Muscle layer of colon (tissue), 2 donors: Measurements from ENCODE around the gene CA7.
"Not testable (repeated sequence)": the region's sequence is repeated elsewhere in the genome, so short reads cannot be mapped to it uniquely, and the experiment has no call there.

Experiments used
- H3K27ac ChIP-seq: one replicate; pipeline ENCODE4 v1.7.0; 2013; ENCODE audit warnings: low read depth, mild to moderate bottlenecking, low read length, moderate library complexity
- H3K27me3 ChIP-seq, 2 donors: one replicate each; pipeline ENCODE4 v1.7.0; 2013; ENCODE audit warnings: low read length in 2 of 2, mild to moderate bottlenecking in 2 of 2; ENCODE audit not compliant: insufficient read depth in 2 of 2, control insufficient read depth in 1 of 2
- H3K36me3 ChIP-seq: one replicate; pipeline ENCODE4 v1.7.0; 2013; ENCODE audit warnings: mild to moderate bottlenecking, low read length; ENCODE audit not compliant: insufficient read depth
- H3K4me1 ChIP-seq: one replicate; pipeline ENCODE4 v1.7.0; 2013; ENCODE audit warnings: mild to moderate bottlenecking, low read length; ENCODE audit not compliant: insufficient read depth
- H3K4me3 ChIP-seq, 2 donors: one replicate each; pipeline ENCODE4 v1.7.0; 2013; ENCODE audit warnings: low read length in 2 of 2, low read depth in 1 of 2, mild to moderate bottlenecking in 1 of 2, moderate library complexity in 1 of 2
- H3K9ac ChIP-seq: one replicate; pipeline ENCODE4 v1.7.0; 2013; ENCODE audit warnings: low read length
- H3K9me3 ChIP-seq: one replicate; pipeline ENCODE4 v1.7.0; 2013; ENCODE audit warnings: mild to moderate bottlenecking, low read length
- donor health status: abdominal sarcoma.
- donor health status: Adenocarcinoma of cecum.

The CA7 gene

DNA sequence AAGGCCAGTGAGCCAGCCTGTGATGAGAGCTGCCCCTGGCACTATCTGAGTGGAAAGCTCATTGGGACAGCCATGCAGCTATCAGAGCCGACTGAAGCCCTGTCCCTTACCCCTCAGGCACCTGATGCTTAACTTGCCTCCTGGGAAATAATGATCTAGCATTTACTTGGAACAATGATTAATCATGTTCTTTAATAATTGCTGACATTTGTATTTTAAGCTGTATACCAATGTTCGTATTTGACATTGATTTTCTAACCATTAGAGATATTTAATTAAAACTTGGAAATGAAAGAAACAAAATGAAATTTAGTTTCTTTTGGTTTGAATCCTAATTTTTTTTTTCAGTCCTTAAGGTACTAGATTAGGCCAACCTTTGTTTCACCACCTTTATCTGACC, 46.6 kb downstream of the CA7 start:
- Histone ChIP-seq H3K9me3 (no peaks in the 10 kb centered on the region), H3K27ac (no peak overlapping the region), H3K9ac (no peak overlapping the region), H3K36me3 (peaks cover 8% of the 10 kb centered on the region), H3K4me3 (no peak overlapping the region), H3K4me1 (no peaks in the 10 kb centered on the region), H3K27me3 (no peaks in the 10 kb centered on the region)

DNA sequence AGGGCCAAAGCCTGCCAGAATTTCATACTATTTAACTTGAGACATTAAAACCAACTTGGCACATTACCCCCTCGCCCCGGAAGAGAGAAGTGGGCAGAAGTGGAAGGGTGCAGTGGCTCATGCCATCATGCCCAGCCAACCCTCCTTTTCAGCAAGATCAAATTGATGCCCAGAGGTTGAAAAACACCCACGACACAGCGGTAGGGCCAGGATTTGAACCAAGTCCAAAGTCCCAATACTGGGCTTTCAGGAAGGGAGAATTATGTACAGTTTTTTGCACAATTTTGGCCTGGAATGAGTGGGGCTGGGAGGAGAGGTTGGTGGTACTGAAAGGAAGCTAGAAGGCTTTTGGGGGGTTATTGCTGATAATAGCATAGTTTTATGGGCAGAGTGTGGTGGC, 47.1 kb downstream of the CA7 start:
- Histone ChIP-seq H3K4me1 (no peaks in the 10 kb centered on the region), H3K27ac (no peak overlapping the region), H3K9me3 (no peaks in the 10 kb centered on the region)

DNA sequence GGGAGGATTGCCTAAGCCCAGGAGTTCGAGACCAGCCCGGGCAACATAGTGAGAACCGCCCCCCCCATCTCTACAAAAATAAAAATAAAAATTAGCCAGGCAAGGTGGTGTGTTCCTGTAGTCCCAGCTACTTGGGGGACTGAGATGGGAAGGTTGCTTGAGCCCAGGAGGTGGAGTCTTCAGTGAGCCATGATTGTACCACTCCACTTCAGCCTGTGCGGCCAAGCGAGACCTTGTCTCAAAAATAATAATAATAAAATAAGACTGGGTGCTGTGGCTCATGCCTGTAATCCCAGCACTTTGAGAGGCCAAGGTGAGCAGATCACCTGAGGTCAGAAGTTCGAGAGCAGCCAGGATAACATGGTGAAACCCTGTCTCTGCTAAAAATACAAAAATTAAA, 47.6 kb downstream of the CA7 start:
- H3K27ac ChIP-seq = no peak overlapping the region
- H3K27me3 ChIP-seq = no peaks in the 10 kb centered on the region
- H3K4me1 ChIP-seq = no peaks in the 10 kb centered on the region
- H3K9ac ChIP-seq = no peak overlapping the region
- no peak overlapping the region for H3K4me3 ChIP-seq
- H3K9me3 ChIP-seq = no peaks in the 10 kb centered on the region
- peaks cover 1% of the 10 kb centered on the region for H3K36me3 ChIP-seq

More for the DNA sequence above, 47.1 kb downstream of the CA7 start:
- Histone ChIP-seq H3K9ac (no peak overlapping the region), H3K4me3 (no peak overlapping the region), H3K36me3 (peaks cover 6% of the 10 kb centered on the region), H3K27me3 (no peaks in the 10 kb centered on the region)

DNA sequence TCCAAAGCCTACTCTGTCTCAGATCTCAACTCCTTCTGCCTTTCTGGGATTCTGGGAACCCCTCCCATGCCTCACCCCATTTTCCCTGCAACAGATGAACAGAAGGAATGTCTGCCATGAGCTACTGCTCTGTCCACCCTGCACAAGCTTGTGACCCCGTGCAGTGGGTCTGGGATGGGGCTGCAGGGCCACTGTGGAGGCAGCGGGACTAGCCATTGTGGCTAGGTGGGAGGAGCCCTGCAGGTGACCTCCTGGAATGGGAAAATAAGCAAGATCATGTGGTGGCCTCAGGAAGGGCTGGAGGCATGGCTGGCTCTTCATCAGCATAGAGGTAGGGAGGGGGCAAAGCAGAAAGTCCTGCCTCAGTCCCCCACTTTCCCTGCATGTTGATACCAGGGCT, 49.8 kb downstream of the CA7 start:
- no peak overlapping the region for H3K9ac ChIP-seq
- no peaks in the 10 kb centered on the region for H3K36me3 ChIP-seq
- no peaks in the 10 kb centered on the region for H3K9me3 ChIP-seq
- no peak overlapping the region for H3K4me3 ChIP-seq
- H3K27ac ChIP-seq = no peak overlapping the region
- peaks cover 6% of the 10 kb centered on the region for H3K4me1 ChIP-seq
- H3K27me3 ChIP-seq = no peaks in the 10 kb centered on the region

DNA sequence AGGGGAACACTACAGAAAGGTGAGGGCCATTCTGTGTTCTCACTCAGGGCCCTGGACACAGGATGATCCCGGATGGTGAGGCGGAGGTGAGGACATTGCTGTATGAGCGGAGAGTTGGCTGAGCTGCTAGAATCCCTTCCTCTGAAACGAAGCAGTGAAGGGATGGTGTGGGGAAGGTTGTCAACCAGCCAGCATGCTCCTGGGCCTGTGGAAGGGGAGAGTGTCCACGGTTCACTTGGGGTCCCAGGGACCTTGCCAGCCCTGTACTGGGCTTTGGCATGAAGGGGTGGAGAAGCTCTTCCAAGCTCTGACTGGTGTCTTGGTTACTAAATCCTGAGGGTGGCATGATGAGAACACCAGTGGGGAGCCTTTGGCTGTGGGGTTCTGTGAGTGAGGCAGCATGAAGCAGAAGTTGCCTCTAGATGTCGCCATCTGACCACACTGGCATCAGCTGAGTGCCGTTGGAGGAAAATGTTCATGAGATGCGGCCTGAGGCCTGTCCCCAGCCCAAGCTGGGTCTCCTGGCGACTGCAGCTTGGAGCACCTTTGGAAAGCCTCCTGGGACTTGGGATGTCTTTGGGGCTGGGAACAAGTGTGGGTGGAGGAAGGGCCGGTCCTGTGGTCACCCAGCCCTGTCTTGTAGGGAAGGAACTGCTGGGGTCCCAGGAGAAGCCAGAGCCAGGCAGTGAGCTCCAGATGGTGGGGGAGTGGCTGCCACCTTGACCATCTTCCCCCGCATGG, 50.9 kb downstream of the CA7 start:
- no peak overlapping the region for H3K9ac ChIP-seq
- H3K27ac ChIP-seq = no peak overlapping the region

DNA sequence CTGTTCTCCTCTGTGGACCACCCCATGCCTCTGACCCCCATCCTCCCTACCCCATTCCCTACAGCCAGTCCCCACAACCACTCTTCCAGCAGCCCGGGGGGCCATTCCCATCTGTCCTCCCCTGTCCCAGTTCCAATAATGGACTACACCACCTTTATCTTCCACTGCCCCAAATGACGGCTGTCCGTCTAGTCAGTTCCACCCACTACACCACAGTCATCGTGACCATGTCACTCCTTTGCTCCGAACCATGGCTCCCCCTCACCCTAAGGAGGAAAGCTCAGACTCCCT, 51.4 kb downstream of the CA7 start:
- no peaks in the 10 kb centered on the region for H3K9me3 ChIP-seq
- no peak overlapping the region for H3K4me3 ChIP-seq
- no peak overlapping the region for H3K9ac ChIP-seq
- no peaks in the 10 kb centered on the region for H3K27me3 ChIP-seq
- H3K4me1 ChIP-seq = peaks cover 22% of the 10 kb centered on the region
- no peaks in the 10 kb centered on the region for H3K36me3 ChIP-seq
- H3K27ac ChIP-seq = no peak overlapping the region

More for the DNA sequence above, 50.9 kb downstream of the CA7 start:
- Histone ChIP-seq H3K4me1 (peaks cover 17% of the 10 kb centered on the region), H3K36me3 (no peaks in the 10 kb centered on the region), H3K4me3 (no peak overlapping the region), H3K27me3 (no peaks in the 10 kb centered on the region), H3K9me3 (no peaks in the 10 kb centered on the region)

DNA sequence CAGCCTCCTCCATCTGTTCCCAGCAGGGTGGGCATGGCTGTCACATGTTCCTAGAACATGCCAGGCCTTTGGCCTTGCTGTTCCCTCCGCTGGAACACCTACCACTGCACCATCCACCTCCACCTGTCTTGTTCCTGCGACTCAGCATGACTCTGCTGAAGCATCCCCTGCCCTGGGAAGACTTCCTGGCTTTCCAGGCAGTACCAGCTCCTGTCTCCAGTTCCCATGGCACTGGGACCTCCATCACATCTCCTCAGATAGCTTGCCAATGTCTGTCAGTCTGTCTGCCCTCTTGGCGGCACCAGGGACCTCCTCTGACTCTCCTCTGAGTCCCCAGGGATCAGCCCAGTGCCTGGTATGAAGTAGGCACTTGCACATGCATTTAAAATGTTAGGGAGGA, 51.8 kb downstream of the CA7 start:
- Histone ChIP-seq H3K4me1 (peaks cover 26% of the 10 kb centered on the region), H3K27ac (no peak overlapping the region), H3K27me3 (no peaks in the 10 kb centered on the region), H3K9me3 (no peaks in the 10 kb centered on the region), H3K9ac (no peak overlapping the region), H3K36me3 (no peaks in the 10 kb centered on the region), H3K4me3 (no peak overlapping the region)

DNA sequence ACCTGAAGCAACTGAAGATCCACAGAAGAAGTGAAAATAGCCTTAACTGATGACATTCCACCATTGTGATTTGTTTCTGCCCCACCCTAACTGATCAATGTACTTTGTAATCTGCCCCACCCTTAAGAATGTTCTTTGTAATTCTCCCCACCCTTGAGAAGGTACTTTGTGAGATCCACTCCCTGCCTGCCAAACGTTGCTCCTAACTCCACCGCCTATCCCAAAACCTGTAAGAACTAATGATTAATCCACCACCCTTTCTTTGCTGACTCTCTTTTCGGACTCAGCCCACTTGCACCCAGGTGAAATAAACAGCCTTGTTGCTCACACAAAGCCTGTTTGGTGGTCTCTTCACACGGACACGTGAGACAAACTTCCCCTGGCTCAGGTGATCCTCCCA, 52.5 kb downstream of the CA7 start:
- H3K4me1 ChIP-seq = peaks cover 32% of the 10 kb centered on the region
- H3K9me3 ChIP-seq, H3K36me3 ChIP-seq, H3K9ac ChIP-seq, H3K27me3 ChIP-seq, H3K4me3 ChIP-seq, H3K27ac ChIP-seq: not testable (repeated sequence)

DNA sequence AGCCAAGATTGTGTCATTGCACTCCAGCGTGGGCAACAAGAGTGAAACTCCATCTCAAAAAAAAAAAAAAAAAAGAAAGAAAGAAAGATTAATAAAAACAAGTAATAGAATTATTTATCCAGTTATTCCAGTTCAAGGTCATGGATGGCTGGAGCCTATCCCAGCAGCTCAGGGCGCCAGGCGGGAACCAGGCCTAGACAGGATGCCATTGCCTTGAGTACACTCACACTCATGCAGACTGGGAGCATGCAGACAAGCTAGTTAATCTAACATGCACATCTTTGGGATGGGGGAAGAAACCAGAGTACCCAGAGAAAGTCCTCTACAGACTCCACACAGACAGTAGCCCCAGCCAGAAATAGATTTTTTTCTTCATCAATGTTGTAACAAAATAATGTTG, 54.0 kb downstream of the CA7 start:
- no peak overlapping the region for H3K9ac ChIP-seq
- H3K27me3 ChIP-seq = no peaks in the 10 kb centered on the region
- no peaks in the 10 kb centered on the region for H3K36me3 ChIP-seq
- H3K4me3 ChIP-seq = no peak overlapping the region
- H3K27ac ChIP-seq = no peak overlapping the region
- H3K9me3 ChIP-seq = no peaks in the 10 kb centered on the region
- peaks cover 38% of the 10 kb centered on the region for H3K4me1 ChIP-seq

DNA sequence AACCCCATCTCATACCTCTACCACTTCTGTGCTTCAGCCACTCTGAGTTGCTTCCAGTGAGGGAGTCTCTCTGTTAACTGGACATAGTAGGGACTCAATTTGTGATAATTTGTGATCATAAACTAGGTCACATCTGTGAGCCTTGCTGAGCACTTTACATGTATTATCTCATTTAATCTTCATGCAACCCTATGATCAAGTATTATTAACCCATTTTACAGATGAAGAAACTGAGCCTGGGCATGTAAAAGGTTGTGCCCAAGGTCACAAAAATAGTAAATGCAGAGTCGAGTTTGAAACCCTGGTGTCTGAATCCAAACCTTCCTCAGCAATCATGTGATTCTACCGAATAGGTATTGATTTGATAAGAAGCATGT, 54.7 kb downstream of the CA7 start:
- H3K27ac ChIP-seq = peak overlapping the region; percentile 81
- H3K27me3 ChIP-seq = no peaks in the 10 kb centered on the region
- no peaks in the 10 kb centered on the region for H3K36me3 ChIP-seq
- peaks cover 46% of the 10 kb centered on the region for H3K4me1 ChIP-seq
- no peak overlapping the region for H3K4me3 ChIP-seq
- peak overlapping the region; percentile 3 for H3K9ac ChIP-seq
- no peaks in the 10 kb centered on the region for H3K9me3 ChIP-seq

DNA sequence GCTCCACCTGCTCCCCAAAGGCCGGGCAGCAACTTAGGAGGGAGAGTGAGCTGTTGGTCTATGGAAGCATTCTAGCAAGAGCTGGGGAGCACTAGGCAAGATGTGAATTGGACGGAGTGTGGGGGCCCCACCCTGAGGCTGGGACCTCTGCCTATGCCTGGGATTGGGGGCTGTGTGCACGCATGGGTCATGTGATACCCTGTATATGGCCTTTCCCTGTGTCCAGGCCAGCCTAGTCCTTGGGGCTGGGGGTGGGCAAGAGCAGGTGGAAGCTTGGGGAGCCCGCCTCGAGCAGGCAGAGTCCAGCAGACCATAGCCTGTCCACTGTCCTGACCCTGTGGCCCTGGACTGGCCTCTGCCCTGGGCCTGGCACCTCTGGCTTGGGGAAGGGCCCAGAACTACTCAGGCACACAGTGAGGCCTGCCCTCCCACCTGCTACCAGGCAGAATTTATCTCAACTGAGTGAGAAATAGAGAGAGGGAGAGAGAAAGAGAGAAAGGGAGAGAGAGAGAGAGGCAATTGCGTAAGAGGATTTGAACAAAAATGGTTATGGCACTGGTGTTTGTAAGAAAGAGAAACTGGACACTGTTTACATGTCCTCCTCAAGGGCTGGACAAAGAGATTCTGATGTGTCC, 55.2 kb downstream of the CA7 start:
- Histone ChIP-seq H3K9ac (peak overlapping the region; percentile 3), H3K9me3 (no peaks in the 10 kb centered on the region), H3K4me1 (peaks cover 51% of the 10 kb centered on the region), H3K36me3 (no peaks in the 10 kb centered on the region), H3K27ac (peak overlapping the region; percentile 81), H3K27me3 (no peaks in the 10 kb centered on the region), H3K4me3 (no peak overlapping the region)
